Activated CD8-positive, alpha-beta memory T cell treated with anti-CD3 and anti-CD28 coated beads, Interleukin-2, amount 50 U/mL, for 1 hour (primary cell): ENCODE data around the gene ZSWIM6.

Experiments used
- DNase-seq: peaks from one replicate; pipeline ENCODE4 v3.0.0-alpha.2; 2020; ENCODE audit errors: extremely low read depth

The ZSWIM6 gene

GRCh38 chr5:61595426-61595825, 263.4 kb downstream of the ZSWIM6 start:
- DNase-seq = no peak
